HepG2 (cell line): ENCODE data around the gene LGI1. TPM values are rescaled to one million over a fixed set of nuclear protein-coding genes. Genes with fewer than 3 reads are reported as not detected.
A peak's percentile ranks its signal among the peaks of the same experiment; 100 is the strongest.

Source experiments
- ATAC-seq: fragments of 200-7000 bp; cut with Tn5 transposase; 3 replicates; pipeline ENCODE4 v1.9.1; 2020; ENCODE audit warnings: mild to moderate bottlenecking, moderate library complexity
- BruUV-seq: library from RNA; stranded (reverse); fragments of 400-500 nt; replicated peaks from 2 replicates; lab custom pipeline; 2021; lab: Mats Ljungman, UMichigan
- CTCF ChIA-PET: fragments of 300-600 bp; formaldehyde crosslinking; extraction: SDS; loops from one replicate; lab custom pipeline; 2021; ENCODE audit warnings: low total read pairs, inconsistent platforms, low intra/inter-chr PET ratio; lab: Yijun Ruan, JAX
- POLR2A ChIA-PET: fragments of 350-600 bp; sonication (Branson Sonifier 250); formaldehyde crosslinking; loops from one replicate; lab custom pipeline; 2020; ENCODE audit warnings: antibody characterized with exemption, inconsistent platforms; lab: Yijun Ruan, JAX
- DNase-seq: peaks from one replicate; pipeline ENCODE4 v3.0.0-alpha.2; 2015; ENCODE audit warnings: low spot score
- FAIRE-seq: peaks from 3 replicates; lab custom pipeline; 2011; peaks lifted over from hg19 to GRCh38; lab: Jason Lieb, UNC
- H2AFZ ChIP-seq: one replicate; pipeline ENCODE4 v1.6.1; 2011; ENCODE audit warnings: low read length, inconsistent platforms
- H3K27ac ChIP-seq: fragments of 300-600 bp; 3 replicates; pipeline ENCODE4 v1.8.0; 2011; ENCODE audit warnings: mixed run types, mild to moderate bottlenecking, mixed read lengths, low read length, inconsistent platforms; ENCODE audit not compliant: insufficient read depth; ENCODE audit errors: extremely low read length
- H3K27me3 ChIP-seq, 2 experiments: fragments of 200-600 bp in 1 of 2; 2 replicates in 1 of 2; 3 replicates in 1 of 2; pipeline versions ENCODE4 v1.6.0 to v1.8.0; 2011; ENCODE audit warnings: low read length in 2 of 2, mild to moderate bottlenecking in 2 of 2, moderate library complexity in 2 of 2, inconsistent platforms in 1 of 2; ENCODE audit not compliant: insufficient read depth in 2 of 2, control insufficient read depth in 1 of 2
- H3K36me3 ChIP-seq, 2 experiments: fragments of 200-600 bp in 1 of 2; replicated peaks in 1 of 2; 2 replicates in 1 of 2; 3 replicates in 1 of 2; pipeline versions ENCODE4 v1.5.1 to v1.8.0; 2011; ENCODE audit warnings: low read length in 2 of 2, inconsistent platforms in 1 of 2; ENCODE audit not compliant: insufficient read depth in 2 of 2, control insufficient read depth in 1 of 2
- H3K4me1 ChIP-seq: 2 replicates; pipeline ENCODE4 v1.5.1; 2012; ENCODE audit warnings: low read length, inconsistent platforms; ENCODE audit not compliant: insufficient read depth
- H3K4me2 ChIP-seq: 2 replicates; pipeline ENCODE4 v1.6.0; 2011; ENCODE audit warnings: low read depth, low read length, inconsistent platforms
- H3K4me3 ChIP-seq, 3 experiments: fragments of 200-600 bp in 1 of 3; sonication (generic), shearing (Covaris generic) in 1 of 3; replicated peaks in 1 of 3; 2 replicates each; pipeline ENCODE4 v1.5.1; 2011 to 2016; ENCODE audit warnings: low read length in 3 of 3, inconsistent platforms in 2 of 3, low read depth in 2 of 3, mild to moderate bottlenecking in 2 of 3, control low read depth in 1 of 3, mixed read lengths in 1 of 3; ENCODE audit not compliant: insufficient read depth in 1 of 3
- H3K79me2 ChIP-seq: one replicate; pipeline ENCODE4 v1.6.1; 2011; ENCODE audit warnings: low read length, inconsistent platforms; ENCODE audit not compliant: insufficient read depth
- H3K9ac ChIP-seq: 2 replicates; pipeline ENCODE4 v1.6.0; 2011; ENCODE audit warnings: mild to moderate bottlenecking, low read depth, low read length, inconsistent platforms; ENCODE audit not compliant: insufficient read depth
- H3K9me3 ChIP-seq: 2 replicates; pipeline ENCODE4 v1.5.1; 2012; ENCODE audit warnings: mild to moderate bottlenecking, low read length
- H4K20me1 ChIP-seq: 2 replicates; pipeline ENCODE4 v1.6.0; 2011; ENCODE audit warnings: inconsistent platforms, mild to moderate bottlenecking, low read length, moderate library complexity; ENCODE audit not compliant: insufficient read depth
- CREB1 ChIP-seq, 2 experiments: fragments of 450-650 bp in 1 of 2; IDR thresholded peaks; 2 replicates each; pipeline ENCODE4 v1.6.1; 2016 to 2017; ENCODE audit warnings: control low read depth in 1 of 2, mild to moderate bottlenecking in 1 of 2, missing compliant biosample characterization in 1 of 2, missing genetic modification characterization in 1 of 2
- CTCF ChIP-seq: sonication (generic); formaldehyde crosslinking; IDR thresholded peaks from 2 replicates; pipeline ENCODE4 v1.5.0; 2020; ENCODE audit warnings: mild to moderate bottlenecking, missing genetic modification reagents, moderate library complexity
- RBAK ChIP-seq: sonication (generic); formaldehyde crosslinking; IDR thresholded peaks from 2 replicates; pipeline ENCODE4 v1.5.1; 2020; ENCODE audit warnings: mild to moderate bottlenecking, missing genetic modification reagents
- REL ChIP-seq: sonication (generic); formaldehyde crosslinking; conservative IDR thresholded peaks from 2 replicates; pipeline ENCODE4 v1.8.0; 2022; ENCODE audit warnings: mild to moderate bottlenecking, missing genetic modification reagents, moderate library complexity
- RELA ChIP-seq: sonication (generic); formaldehyde crosslinking; IDR thresholded peaks from 2 replicates; pipeline ENCODE4 v1.4.0; 2020; ENCODE audit warnings: missing genetic modification reagents
- SALL1 ChIP-seq: sonication (generic); formaldehyde crosslinking; IDR thresholded peaks from 2 replicates; pipeline ENCODE4 v1.8.0; 2022; ENCODE audit warnings: mild to moderate bottlenecking, missing genetic modification reagents
- ZNF496 ChIP-seq: sonication (generic); formaldehyde crosslinking; IDR thresholded peaks from 2 replicates; pipeline ENCODE4 v1.8.1; 2023; ENCODE audit warnings: mild to moderate bottlenecking, moderate library complexity, missing genetic modification reagents; ENCODE audit not compliant: insufficient replicate concordance
- ZNF784 ChIP-seq: sonication (generic); formaldehyde crosslinking; IDR thresholded peaks from 2 replicates; pipeline ENCODE4 v1.5.1; 2020; ENCODE audit warnings: missing genetic modification reagents, mild to moderate bottlenecking, borderline replicate concordance
- whole genome bisulfite sequencing: methylation state at CpG from one replicate; pipeline ENCODE4 v1.1.6; 2017; ENCODE audit warnings: low lambda C conversion rate; 5-methylcytosine and 5-hydroxymethylcytosine counted together
- in situ Hi-C: cut with HindIII; loops from 2 replicates; pipeline ENCODE4 v1.10.0; 2017; ENCODE audit warnings: low pct_unique_long_range_greater_than_20kb; ENCODE audit not compliant: extremely low pct_ligation_motif_present
- intact Hi-C: fragments of 100-400 bp; cut with micrococcal nuclease; formaldehyde crosslinking; loops from one replicate; pipeline ENCODE4 v1.10.0; 2022; ENCODE audit not compliant: unreplicated experiment
- polyA plus RNA-seq, 8 experiments: library from polyadenylated mRNA; depleted of rRNA in 3 of 8; stranded (reverse) in 7 of 8; unstranded in 1 of 8; fragments of >200 nt; fragmentation: Illumina TruSeq in 4 of 8; extraction: Trizol in 4 of 8; gene quantifications; 2 replicates each; pipeline versions ENCODE4 v1.2.1 to v1.2.3, GENCODE V29; 2011 to 2016; ENCODE audit warnings: low read depth in 4 of 8, missing spikeins in 1 of 8, mixed read lengths in 1 of 8; ENCODE audit not compliant: insufficient read depth in 1 of 8
- total RNA-seq, 5 experiments: library from RNA; depleted of rRNA; stranded (reverse); fragments of >200 nt; fragmentation: Illumina TruSeq; extraction: Trizol; gene quantifications; 2 replicates each; pipeline ENCODE4 v1.2.3, GENCODE V29; 2016; ENCODE audit warnings: low read depth in 1 of 5

The LGI1 gene
- total and polyA plus RNA-seq, 2 of the 13 experiments (the other 11 are each of a cell fraction or from before 2014, with no cell fraction given), result not detected

- TF ChIP-seq ZNF496 (no peak), RELA (CRISPR knock-in tag) (no peak), RBAK (CRISPR knock-in tag) (no peak), CREB1 (IDR thresholded peaks at IDR 0.05) (no peak), CREB1 (CRISPR knock-in tag; IDR thresholded peaks at IDR 0.05) (no peak), ZNF784 (no peak), REL (CRISPR knock-in tag) (no peak), SALL1 (CRISPR knock-in tag) (no peak), CTCF (CRISPR knock-in tag) (peak; percentile 44; the same call in 1 of the 2 replicates)
- FAIRE-seq, result no peak
- in situ Hi-C loops, result no loop called here
- H3K27ac ChIP-seq, result no peak overlapping the region
- H3K4me3 ChIP-seq, result no peak overlapping the region
- H3K79me2 ChIP-seq, result no peaks in the 10 kb centered on the region
- peak; percentile 69 for ATAC-seq
- peak; percentile 5 for DNase-seq
- intact Hi-C loops, result loop anchor here (1.0 kb wide), 1 partner anchor 71 kb away; no protein-coding TSS in a partner anchor
- H3K9me3 ChIP-seq, result no peaks in the 10 kb centered on the region
- H3K4me2 ChIP-seq, result no peak overlapping the region
- 24% methylated on average over 9 of the region's 9 CpGs for WGBS
- no peaks in the 10 kb centered on the region for H3K4me1 ChIP-seq
- H3K27me3 ChIP-seq, result peaks cover 0 to 4% of the 10 kb centered on the region in 2 experiments; a peak in 2 of 5 replicates
- CTCF ChIA-PET, result no interaction called here
- no TSS peak for BruUV-seq
- H4K20me1 ChIP-seq, result no peaks in the 10 kb centered on the region
- POLR2A ChIA-PET, result no interaction called here
- no peak overlapping the region for H2AFZ ChIP-seq
- no peak overlapping the region for H3K9ac ChIP-seq
- H3K36me3 ChIP-seq, result no peaks in the 10 kb centered on the region
Observed at GRCh38 chr10:93745408-93746065, 12.2 kb upstream of the LGI1 start.
